NAMALWA (cell line): ENCODE measurements around the gene MMRN2.

Source experiments
- DNase-seq: peaks from one replicate; pipeline ENCODE4 v3.0.0-alpha.2; 2015; ENCODE audit warnings: low spot score

The MMRN2 gene

DNA sequence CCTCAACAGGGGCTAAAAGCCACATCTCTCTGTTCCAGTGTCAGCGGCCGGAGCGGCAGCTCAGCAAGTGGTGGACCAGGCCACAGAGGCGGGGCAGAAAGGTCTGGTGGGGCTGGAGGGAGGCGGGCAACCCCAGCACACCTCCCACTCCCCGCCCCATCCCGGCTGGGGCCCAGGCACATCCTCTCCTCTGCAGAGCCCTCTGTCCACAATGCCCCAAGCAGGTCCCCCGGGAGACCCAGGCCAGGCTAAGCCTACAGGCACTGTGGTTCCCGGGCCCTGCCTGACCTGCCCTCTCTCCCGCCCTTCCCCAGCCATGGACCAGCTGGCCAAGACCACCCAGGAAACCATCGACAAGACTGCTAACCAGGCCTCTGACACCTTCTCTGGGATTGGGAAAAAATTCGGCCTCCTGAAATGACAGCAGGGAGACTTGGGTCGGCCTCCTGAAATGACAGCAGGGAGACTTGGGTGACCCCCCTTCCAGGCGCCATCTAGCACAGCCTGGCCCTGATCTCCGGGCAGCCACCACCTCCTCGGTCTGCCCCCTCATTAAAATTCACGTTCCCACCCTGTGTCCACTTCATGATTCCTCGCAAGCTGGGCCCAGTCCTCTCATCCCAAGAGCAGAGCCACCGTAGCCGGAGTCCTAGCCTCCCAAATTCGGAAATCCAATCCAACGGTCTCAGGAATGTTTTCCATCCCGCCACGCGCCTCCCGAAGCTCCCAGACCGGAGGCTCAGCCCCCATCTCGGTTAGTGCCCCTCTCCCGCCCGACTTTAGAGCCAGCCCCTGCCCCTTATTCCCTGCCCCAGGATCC, 13.0 kb upstream of the MMRN2 start:
- no peak for DNase-seq

DNA sequence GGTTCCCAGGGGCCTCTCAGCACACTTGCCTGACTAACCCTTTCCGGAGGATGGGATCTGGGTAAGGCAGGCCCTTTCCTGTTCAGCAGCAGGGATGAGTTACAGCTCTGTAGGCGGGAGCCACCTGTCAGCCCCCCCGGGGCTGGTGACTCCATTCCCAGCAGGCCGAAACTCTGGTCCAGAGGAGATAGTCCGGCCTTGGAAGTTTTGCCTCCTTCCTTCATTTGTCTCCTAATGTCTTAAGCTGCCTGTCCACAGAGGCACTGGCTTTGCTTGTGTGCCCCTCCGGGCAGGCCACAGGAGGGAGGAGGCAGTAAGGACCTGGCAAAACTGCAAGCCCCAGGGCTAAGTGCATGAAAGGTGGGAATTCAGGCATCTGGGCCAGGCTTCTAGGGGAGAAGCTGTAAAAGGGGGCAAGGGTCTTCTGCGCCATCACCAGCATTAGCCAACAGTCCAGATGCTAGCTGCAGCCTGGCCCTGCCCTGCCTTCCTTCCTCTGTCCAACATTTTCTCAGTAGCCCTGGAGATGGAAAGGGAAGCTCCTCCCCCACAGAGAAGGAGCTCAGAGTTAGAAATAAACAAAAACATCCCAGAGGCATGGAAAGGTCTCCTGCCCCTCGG, 12.1 kb upstream of the MMRN2 start:
- no peak for DNase-seq

DNA sequence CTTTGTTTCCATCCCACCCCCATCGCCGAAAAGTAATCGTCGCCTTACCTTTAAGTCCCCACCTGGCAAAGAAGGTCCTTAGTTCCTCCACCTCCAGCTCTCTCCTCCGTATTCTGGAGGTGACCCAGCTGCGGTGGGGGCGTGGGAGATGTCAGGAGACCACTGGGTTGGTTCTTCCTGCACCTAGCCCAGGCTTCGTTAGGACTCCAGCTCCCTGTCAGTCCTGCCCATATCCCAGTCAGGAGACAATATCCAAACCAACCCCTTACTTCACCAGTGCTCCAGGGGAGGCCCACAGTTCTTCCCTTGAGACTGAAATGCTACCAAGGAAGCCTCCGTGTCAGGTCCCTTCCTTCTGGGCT, 11.6 kb upstream of the MMRN2 start:
- DNase-seq = no peak

DNA sequence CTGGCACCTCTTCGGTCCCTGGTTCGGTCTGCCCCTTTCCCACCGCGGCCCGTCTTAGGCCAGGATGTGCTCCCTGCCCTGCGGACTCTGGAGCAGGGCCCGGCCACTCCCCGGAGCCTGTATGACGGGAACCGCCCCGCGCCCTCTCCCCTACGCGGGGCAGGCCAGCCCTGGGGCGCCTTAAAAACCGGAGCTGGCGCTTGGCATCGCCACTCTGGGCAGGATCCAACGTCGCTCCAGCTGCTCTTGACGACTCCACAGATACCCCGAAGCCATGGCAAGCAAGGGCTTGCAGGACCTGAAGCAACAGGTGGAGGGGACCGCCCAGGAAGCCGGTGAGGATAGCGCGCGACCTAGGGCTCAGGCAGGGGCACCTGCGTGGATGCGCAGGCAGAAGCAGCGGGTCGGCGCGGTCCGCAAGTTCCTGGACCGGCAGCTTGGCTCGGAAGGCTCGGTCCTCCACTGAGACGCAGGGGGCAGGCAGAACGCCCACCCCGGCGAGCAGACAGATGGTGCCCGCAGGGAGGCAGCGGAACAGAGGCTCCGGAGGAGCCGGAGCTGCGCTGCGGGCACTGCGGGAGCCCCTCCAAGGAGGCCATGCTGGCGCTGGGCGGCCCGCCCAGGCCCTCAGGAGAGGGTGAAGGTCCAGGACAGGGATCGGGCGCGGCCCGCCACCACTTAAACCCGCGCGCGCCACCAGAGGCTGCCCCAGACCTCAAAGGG, 11.0 kb upstream of the MMRN2 start, which contains the start of gene ADIRF:
ADIRF (plus strand) TSS at position 212 of the 723 bp plus-strand sequence; CDS start at position 275, 63 bp downstream.
- no peak for DNase-seq

DNA sequence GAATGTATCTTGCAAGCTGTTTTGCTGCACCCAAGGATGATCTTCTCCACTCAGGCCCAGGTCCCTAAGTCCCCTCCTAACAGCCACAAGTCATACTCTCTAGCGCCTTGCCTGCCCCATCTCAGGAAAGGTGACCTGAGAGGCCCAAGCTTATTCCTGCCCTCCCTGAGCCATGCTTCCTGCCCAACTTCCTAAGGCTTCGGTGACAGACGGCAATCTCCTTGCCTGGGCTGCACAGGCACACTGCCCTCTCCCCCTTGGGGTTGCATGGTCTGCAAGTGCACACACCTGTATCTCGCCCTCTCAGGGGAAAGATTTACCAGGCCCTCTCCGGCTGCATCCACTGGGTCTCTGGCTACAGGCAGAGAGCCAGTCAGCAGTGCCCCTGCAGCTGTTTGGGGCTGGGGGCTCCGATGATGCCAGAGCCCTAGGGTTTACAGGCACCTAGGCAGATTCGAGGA, 10.1 kb upstream of the MMRN2 start:
- no peak for DNase-seq

DNA sequence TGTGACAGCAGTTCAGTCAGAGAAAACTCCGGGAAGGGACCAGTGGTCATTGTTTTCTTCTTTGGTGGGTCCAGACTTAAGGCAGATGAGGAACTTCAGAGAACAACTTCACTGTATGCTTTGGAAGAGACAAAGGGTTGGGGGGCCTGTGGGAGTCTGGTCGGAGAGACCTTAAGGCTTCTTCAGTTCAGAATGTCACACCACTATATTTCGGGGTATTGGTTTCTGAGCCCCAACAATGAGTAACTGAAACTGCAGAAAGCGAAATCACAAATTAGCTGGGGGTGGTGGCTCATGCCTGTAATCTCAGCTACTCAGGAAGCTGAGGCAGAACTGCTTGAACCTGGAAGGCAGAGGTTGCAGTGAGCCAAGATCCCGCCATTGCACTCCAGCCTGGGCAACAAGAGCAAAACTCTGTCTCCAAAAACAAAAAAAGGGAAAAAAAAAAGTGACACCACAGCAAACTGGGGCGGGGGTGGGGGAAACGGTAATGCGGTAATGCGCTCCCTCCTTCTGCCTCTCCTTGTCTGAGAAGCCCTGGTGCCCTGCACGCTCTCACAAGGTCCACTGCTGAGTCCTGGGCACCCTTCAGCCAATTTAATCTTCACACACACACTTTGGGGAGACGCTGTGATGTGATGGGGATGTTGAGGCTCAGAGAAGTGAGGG, 8.7 kb upstream of the MMRN2 start:
- no peak for DNase-seq

DNA sequence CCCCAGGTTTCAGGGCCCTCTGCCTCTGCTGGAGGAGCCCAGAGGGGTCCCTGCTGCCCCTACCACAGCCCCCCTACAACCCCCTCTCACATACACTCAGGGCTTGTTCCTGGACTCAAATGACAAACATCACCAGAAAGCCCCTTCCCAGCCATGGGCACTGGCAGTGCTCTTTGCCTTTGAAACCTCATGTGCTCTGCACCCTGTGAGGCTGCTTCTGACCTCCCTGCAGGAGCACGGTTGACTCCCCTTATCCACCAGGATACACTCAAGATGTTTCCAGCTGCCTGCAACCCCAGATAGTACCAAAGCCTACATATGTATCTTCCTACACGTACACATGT, 7.4 kb upstream of the MMRN2 start:
- no peak for DNase-seq

DNA sequence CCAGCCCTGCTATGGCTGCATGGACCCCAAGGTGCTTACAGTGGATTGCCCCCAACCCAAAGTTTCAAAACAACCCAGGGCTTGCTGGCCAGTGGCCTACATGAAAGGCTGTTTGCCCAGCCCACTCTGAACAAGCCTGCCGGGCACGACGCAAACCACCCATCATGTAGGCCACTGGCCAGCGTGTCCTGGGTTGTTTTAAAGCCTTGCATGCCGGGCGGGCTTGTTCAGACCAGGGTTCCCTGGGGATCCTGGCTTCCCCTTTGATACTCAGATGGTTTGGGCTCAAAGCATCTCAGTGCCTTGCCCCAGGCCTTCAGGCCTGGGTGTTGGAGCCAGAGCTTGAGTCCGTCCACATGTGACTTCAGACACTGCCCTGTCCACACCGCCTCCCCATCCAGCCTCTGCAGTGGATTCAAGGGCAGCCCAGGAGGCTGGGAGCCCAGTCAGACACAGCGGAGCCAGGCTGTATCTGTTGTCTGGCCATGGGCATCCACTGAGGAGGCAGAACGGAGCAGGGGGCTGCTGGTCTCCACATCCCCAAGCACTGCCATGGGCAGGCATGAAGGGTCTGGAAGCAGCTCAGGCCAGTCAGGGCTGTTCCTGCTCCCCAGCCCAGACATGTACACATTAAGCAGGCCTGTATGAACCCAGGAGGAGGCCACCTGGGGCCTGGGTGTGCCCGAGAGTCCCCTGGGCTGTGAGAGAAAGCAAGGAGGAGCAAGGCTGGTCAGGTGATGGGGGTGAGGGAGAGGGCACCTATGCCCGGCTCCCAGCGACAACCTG, 6.8 kb upstream of the MMRN2 start:
- DNase-seq = no peak

DNA sequence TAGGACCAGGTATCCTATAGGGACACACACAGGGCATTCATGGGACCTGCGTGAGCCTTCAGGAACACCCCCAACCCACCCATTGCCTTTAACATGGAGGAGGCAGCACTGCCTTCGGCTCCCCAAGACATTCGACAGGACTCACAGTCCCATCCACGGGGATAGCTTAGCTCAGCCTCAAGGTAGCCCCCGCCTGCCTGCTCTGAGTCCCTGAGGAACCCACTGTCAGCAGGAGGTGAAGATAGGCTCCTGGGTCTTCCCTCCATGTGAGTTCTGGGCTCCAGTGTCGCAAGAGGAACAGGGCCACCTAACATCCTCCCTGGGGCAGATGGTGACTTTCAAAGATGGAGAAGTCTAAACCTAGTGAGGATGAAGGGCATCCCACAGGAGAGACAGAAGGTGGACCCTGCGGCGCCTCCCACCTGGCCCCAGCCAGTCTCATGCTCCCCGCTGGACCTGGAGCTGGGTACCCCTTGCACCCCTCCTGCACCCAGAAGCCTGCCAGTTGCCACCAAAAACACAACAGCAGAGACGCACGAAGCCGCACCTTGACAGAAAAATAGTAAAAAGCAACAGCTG, 6.0 kb upstream of the MMRN2 start:
- no peak for DNase-seq

DNA sequence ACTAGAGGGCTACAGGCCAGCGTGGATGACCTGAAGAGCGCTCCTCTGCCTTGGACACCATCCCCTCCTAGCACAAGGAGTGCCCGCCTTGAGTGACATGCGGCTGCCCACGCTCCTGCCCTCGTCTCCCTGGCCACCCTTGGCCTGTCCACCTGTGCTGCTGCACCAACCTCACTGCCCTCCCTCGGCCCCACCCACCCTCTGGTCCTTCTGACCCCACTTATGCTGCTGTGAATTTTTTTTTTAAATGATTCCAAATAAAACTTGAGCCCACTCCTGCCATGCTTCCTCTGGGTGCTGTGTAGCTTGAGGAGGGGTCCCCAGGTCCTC, 5.5 kb upstream of the MMRN2 start:
- no peak for DNase-seq

DNA sequence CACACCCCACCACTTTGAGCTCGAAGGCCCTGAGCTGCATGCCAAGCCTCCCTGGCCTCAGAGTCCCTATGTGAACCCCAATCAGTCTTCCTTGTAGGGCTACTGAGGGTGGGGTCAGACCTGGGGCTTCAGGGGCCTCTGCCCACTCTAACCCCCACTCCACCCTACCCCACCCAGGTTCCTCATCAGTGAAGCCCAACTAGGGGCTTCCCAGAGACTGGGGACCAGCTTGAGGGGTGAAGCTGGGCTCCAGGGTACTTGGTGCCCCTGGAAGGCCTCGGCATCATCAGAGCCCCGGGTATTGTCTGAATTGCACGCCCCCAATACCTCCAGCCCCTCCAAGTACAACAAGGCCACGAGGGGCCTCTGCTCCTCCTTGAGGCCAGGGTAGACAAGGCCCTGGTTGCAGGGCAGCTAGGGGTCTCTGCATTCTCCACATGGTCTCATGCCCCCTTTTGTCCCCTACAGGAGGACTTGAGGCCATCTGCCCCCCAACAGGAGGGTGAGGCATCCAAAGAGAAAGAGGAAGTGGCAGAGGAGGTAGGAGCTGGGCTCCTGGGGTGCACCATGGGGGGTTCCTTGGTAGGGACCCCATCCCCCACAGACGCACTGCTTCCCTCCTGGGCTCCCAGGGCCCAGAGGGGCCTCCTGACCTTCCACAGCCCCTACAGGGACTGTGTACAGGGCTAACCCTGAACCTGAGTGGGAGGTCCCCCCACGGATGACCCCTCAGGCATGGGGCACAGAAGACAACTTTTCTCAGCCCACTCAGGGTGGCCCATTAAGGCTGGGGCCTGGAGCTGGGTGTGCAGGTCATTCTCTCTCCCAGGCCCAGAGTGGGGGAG, 4.9 kb upstream of the MMRN2 start:
- DNase-seq = no peak

DNA sequence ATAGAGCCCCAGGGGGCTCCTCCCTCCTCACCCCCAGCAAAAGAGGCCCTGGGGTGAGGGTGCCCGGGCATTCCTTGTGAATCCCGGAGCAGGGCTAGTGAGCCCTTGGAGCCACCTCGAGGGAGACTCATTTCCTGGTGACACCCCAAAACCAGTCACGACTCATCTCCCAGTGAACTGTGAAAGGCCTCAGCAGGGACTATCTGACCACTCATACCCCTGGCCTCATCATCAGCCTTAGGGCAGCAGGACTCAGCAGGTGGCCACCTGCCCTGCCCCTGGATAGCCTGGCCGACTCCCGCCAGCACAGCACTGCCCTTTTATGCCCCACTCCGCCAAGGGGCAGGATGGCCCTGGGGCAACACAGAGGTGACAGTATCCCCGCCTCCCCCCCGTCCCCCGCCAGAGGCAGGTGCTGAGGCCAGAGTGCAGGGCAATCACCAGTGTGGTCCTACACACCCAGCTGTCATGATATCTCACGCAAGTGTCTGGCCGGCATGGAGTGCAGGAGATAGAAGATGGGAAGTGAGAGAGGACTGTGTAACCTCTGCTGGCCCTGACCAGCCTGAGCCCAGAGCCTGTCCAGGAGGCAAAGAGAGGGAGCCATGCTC, 4.2 kb upstream of the MMRN2 start:
- no peak for DNase-seq

DNA sequence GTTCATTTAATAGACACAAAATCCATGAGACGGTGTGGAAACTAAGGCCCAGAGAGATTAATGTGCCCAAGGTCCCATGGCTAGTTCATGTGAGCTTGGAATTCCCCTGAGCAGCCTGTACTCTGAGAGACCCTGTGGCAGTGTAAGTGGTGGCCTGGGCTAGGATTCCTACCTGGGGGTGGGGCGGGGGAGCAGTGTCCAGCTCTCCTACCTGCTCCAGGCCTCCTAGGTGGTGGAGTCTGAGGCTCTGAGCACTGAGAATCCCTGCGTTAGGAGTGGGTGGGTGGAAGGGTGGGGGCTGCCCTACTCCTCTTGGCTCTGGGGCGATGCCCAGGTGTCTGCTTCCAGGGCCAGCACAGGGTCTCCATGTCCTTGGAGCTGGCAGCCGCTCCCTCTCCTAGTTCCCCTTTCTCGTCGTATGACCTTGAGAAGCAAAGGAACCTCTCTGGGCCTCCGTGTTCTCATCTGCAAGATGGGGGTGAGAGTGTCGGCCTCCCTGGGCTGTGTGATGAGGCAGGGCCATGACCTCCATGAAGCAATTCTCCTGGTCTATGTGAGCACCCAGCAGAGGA, 3.5 kb upstream of the MMRN2 start:
- no peak for DNase-seq

DNA sequence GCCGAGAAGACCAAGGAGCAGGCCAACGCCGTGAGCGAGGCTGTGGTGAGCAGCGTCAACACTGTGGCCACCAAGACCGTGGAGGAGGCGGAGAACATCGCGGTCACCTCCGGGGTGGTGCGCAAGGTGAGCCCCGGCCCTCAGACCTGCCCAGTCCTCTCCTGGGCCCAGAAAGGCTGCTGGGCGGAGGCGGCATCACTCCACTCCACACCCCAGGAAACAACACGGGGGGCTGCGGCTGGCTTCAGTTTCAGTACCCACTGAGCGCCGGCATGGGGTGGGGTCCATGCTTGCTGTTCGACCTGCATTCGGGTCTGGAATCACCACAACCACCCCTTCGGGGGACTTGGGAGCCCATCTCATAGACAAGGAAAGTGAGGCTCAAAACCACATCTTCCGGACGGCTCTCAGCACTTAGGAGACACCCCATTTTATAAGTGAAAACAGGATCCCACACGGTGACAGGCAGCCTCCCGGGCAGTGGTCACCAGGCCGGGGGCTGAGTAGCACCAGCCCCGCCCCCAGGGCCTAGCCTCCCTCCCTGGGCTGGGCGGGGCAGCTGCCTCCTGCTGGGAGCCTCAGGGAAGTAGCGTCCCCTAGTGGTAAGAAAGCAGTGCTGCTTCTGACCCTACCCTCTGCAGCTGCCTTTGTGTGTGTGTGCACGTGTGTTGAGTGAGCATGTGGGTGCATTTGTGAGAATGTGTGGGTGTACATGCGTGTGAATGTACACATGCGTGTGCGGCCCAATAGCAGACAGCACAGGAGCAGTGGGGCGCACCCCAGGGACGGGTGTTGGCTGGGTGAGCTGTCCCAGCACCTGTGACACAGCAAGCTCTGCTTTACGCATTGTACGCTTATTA, 2.8 kb upstream of the MMRN2 start:
- DNase-seq = peak; percentile 87

DNA sequence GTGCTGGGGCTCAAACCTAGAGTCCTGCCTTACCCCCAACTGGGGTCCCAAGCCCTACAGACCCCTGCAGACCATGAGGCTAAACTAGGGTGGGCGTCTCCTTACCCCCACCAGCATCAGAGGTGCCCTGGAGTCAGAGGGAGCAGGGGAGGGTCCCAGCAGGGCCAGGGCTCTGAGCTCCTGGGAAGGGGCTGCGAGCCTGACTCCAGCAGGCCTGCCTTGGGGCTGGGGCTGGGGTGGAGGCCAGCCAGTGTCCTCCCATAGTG, 2.3 kb upstream of the MMRN2 start:
- no peak for DNase-seq

DNA sequence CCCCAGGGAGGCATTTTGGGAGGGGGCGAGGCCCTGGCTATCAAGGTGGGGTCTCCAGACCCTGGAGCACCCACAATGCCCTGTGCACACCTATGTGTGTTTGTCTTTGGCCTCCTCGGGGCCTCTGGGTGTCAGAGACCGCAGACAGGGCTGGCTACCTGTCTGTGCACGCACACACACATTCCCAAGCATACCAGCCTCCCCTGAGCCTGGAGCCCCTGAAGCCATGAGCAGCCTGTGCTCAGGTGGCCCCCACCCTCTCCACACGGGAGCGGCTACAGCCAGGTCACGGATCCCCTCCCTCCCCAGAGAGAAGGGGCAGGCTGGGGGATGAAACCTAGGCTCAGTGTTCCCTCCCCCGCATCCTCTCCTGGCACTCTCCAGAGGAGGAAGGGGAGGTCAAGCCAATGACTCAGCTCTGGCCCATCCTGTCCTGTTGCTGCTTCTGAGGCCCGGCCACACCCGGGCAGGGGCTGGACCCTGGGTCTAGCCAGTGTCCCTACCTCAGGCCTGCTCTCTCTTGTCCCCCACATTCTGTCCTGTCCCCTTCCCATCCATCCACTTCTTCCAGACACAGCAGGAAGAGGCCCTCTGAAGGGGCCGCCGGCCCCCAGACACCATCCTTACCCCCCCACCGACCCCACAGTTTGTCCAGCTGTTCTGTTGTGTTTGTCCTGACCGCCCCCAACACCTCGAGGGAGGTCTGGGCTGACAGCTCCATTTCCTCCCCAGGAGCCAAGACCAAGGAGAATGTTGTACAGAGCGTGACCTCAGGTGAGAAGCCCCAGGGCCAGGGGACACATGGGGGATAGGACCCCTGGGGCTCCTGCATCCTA, 1.7 kb upstream of the MMRN2 start:
- no peak for DNase-seq

DNA sequence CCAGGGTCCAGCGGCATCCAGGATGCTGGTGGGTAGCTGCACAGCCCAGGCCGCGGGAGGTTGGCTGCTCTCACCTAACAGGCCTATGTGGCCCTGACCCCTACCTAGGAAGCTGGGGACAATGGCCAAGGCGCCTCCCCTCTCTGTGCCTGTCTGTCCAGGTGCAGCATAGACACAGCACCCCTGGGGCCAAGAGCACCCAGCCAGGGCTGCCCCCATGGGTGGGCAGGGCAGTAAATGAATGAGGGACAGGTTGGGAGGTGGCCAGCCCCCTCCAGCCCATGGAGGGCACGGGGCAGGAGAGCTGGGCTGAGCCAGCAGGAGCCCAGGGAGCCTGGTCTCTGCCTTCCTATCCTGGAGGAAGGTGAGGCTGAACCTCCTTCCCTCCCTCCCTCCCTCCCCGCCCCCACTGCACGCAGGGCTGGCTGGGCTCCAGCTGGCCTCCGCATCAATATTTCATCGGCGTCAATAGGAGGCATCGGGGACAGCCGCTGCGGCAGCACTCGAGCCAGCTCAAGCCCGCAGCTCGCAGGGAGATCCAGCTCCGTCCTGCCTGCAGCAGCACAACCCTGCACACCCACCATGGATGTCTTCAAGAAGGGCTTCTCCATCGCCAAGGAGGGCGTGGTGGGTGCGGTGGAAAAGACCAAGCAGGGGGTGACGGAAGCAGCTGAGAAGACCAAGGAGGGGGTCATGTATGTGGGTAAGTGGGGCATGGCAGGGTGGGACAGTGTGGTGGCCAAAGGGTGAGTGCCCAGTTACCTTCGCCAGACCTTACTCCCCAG, 893 bp upstream of the MMRN2 start, which contains the start of gene SNCG:
SNCG (plus strand) TSS at position 484 of the 785 bp plus-strand sequence; CDS start at position 583, 99 bp downstream.
- DNase-seq = no peak
